ENCODE data around the gene CHST11. TPM values are rescaled to one million over a fixed set of nuclear protein-coding genes. Genes with fewer than 3 reads are reported as not detected.

Gene CHST11
- total RNA-seq, 1 experiment from 2014 or later = 1.1 TPM

GRCh38 chr12:104475271-104475670 is 18.5 kb downstream of the CHST11 start:
- BruUV-seq (replicated peaks) = no TSS peak
- Histone ChIP-seq H3K27me3 (replicated peaks; ENCODE audit: insufficient read depth, low read depth, low read length, poor library complexity) (no peaks in the 10 kb centered on the region), H3K9me3 (ENCODE audit: low read depth, low read length, poor library complexity, severe bottlenecking) (no peaks in the 10 kb centered on the region), H3K27ac (ENCODE audit: low read depth, low read length, poor library complexity, severe bottlenecking) (no peak overlapping the region), H3K4me1 (ENCODE audit: insufficient read depth, low read length, poor library complexity, severe bottlenecking) (no peaks in the 10 kb centered on the region), H3K4me3 (ENCODE audit: low read depth, low read length, poor library complexity, severe bottlenecking) (no peak overlapping the region), H3K36me3 (ENCODE audit: insufficient read depth, low read length, poor library complexity, severe bottlenecking) (no peaks in the 10 kb centered on the region)
- CTCF ChIA-PET = no interaction called here
- TF ChIP-seq EZH2 (IDR thresholded peaks at IDR 0.05; ENCODE audit: borderline replicate concordance, low read depth, low read length, poor library complexity, severe bottlenecking) = no peak
- TF ChIP-seq CTCF (conservative IDR thresholded peaks at IDR 0.05; ENCODE audit: low read depth, low read length) = no peak
- POLR2A ChIA-PET (ENCODE audit: low non-redundant PET) = no interaction called here
- DNase-seq (ENCODE audit: low spot score) = no peak
- intact Hi-C loops (cut with micrococcal nuclease; ENCODE audit: unreplicated experiment) = loop anchor here (1.0 kb wide), 1 partner anchor 48 kb away; no protein-coding TSS in a partner anchor

GRCh38 chr12:104477510-104478390 is 21.0 kb downstream of the CHST11 start:
- CTCF ChIA-PET = no interaction called here

GRCh38 chr12:104478396-104479122 is 21.8 kb downstream of the CHST11 start:
- DNase-seq (ENCODE audit: low spot score) = no peak
- CTCF ChIA-PET = no interaction called here
- POLR2A ChIA-PET (ENCODE audit: low non-redundant PET) = no interaction called here
- BruUV-seq (replicated peaks) = no TSS peak
- H3K36me3 ChIP-seq (ENCODE audit: insufficient read depth, low read length, poor library complexity, severe bottlenecking) = no peaks in the 10 kb centered on the region
- no peaks in the 10 kb centered on the region for H3K27me3 ChIP-seq (replicated peaks; ENCODE audit: insufficient read depth, low read depth, low read length, poor library complexity)
- intact Hi-C loops (cut with micrococcal nuclease; ENCODE audit: unreplicated experiment) = no loop called here
- no peak overlapping the region for H3K4me3 ChIP-seq (ENCODE audit: low read depth, low read length, poor library complexity, severe bottlenecking)
- H3K4me1 ChIP-seq (ENCODE audit: insufficient read depth, low read length, poor library complexity, severe bottlenecking) = no peaks in the 10 kb centered on the region
- no peaks in the 10 kb centered on the region for H3K9me3 ChIP-seq (ENCODE audit: low read depth, low read length, poor library complexity, severe bottlenecking)
- no peak overlapping the region for H3K27ac ChIP-seq (ENCODE audit: low read depth, low read length, poor library complexity, severe bottlenecking)
- no peak for TF ChIP-seq CTCF (conservative IDR thresholded peaks at IDR 0.05; ENCODE audit: low read depth, low read length)

More at GRCh38 chr12:104477510-104478390, 21.0 kb downstream of the CHST11 start:
- Histone ChIP-seq H3K36me3 (ENCODE audit: insufficient read depth, low read length, poor library complexity, severe bottlenecking) (no peaks in the 10 kb centered on the region), H3K9me3 (ENCODE audit: low read depth, low read length, poor library complexity, severe bottlenecking) (no peaks in the 10 kb centered on the region), H3K27ac (ENCODE audit: low read depth, low read length, poor library complexity, severe bottlenecking) (no peak overlapping the region), H3K27me3 (replicated peaks; ENCODE audit: insufficient read depth, low read depth, low read length, poor library complexity) (no peaks in the 10 kb centered on the region), H3K4me1 (ENCODE audit: insufficient read depth, low read length, poor library complexity, severe bottlenecking) (no peaks in the 10 kb centered on the region), H3K4me3 (ENCODE audit: low read depth, low read length, poor library complexity, severe bottlenecking) (no peak overlapping the region)
- intact Hi-C loops (cut with micrococcal nuclease; ENCODE audit: unreplicated experiment) = no loop called here
- BruUV-seq (replicated peaks) = no TSS peak
- DNase-seq (ENCODE audit: low spot score) = no peak
- POLR2A ChIA-PET (ENCODE audit: low non-redundant PET) = no interaction called here
- TF ChIP-seq CTCF (conservative IDR thresholded peaks at IDR 0.05; ENCODE audit: low read depth, low read length) = no peak
- TF ChIP-seq EZH2 (IDR thresholded peaks at IDR 0.05; ENCODE audit: borderline replicate concordance, low read depth, low read length, poor library complexity, severe bottlenecking) = no peak

All from A673 (cell line).